Activated naive CD8-positive, alpha-beta T cell treated with anti-CD3 and anti-CD28 coated beads, Interleukin-2, amount 50 U/mL, for 24 hours (primary cell): Measurements from ENCODE around the gene MAGOH.
"Not testable (repeated sequence)": the region's sequence is repeated elsewhere in the genome, so short reads cannot be mapped to it uniquely, and the experiment has no call there.

ENCODE experiments used
- ATAC-seq: fragments of 150-1000 bp; cut with Tn5 transposase; one replicate; pipeline ENCODE4 v1.10.0; 2021
- DNase-seq: peaks from one replicate; pipeline ENCODE4 v3.0.0; 2021
- H3K27ac Mint-ChIP-seq: one replicate; pipeline ENCODE4 v1.8.0; 2021; ENCODE audit warnings: mild to moderate bottlenecking, mixed read lengths
- H3K27me3 Mint-ChIP-seq: one replicate; pipeline ENCODE4 v1.8.0; 2021; ENCODE audit warnings: mixed read lengths
- H3K36me3 Mint-ChIP-seq: one replicate; pipeline ENCODE4 v1.8.0; 2021; ENCODE audit warnings: low read depth, mixed read lengths
- H3K4me1 Mint-ChIP-seq: one replicate; pipeline ENCODE4 v1.8.0; 2021; ENCODE audit warnings: mixed read lengths
- H3K4me3 Mint-ChIP-seq: one replicate; pipeline ENCODE4 v1.8.0; 2021; ENCODE audit warnings: mild to moderate bottlenecking, moderate library complexity, mixed read lengths
- H3K9me3 Mint-ChIP-seq: one replicate; pipeline ENCODE4 v1.8.0; 2021; ENCODE audit warnings: mixed read lengths

Gene MAGOH

GRCh38 chr1:53219711-53220110, 18.6 kb downstream of the MAGOH start:
- Mint-ChIP-seq H3K4me1 (peaks cover 28% of the 10 kb centered on the region), H3K27ac (peak overlapping the region; percentile 95), H3K27me3 (no peaks in the 10 kb centered on the region), H3K36me3 (peaks cover 14% of the 10 kb centered on the region), H3K9me3 (no peaks in the 10 kb centered on the region), H3K4me3 (peak overlapping the region; percentile 90)
- no peak for DNase-seq
- no peak for ATAC-seq

GRCh38 chr1:53218201-53218600, 20.1 kb downstream of the MAGOH start:
- Mint-ChIP-seq H3K4me1 (peaks cover 28% of the 10 kb centered on the region), H3K27ac (peak overlapping the region; percentile 43), H3K27me3 (no peaks in the 10 kb centered on the region), H3K4me3 (peak overlapping the region; percentile 29), H3K9me3 (no peaks in the 10 kb centered on the region), H3K36me3 (peaks cover 22% of the 10 kb centered on the region)
- DNase-seq (no peak), ATAC-seq (no peak)

- DNase-seq, result no peak
- Mint-ChIP-seq H3K9me3 (no peaks in the 10 kb centered on the region), H3K27me3 (no peaks in the 10 kb centered on the region), H3K4me1 (peaks cover 10% of the 10 kb centered on the region), H3K4me3 (no peak overlapping the region), H3K27ac (no peak overlapping the region), H3K36me3 (peaks cover 39% of the 10 kb centered on the region)
- ATAC-seq, result no peak
Observed at GRCh38 chr1:53214376-53214940, 23.9 kb downstream of the MAGOH start.

- no peak for ATAC-seq
- H3K9me3 Mint-ChIP-seq, result peaks cover 8% of the 10 kb centered on the region
- no peak for DNase-seq
- H3K4me3 Mint-ChIP-seq, result no peak overlapping the region
- no peaks in the 10 kb centered on the region for H3K27me3 Mint-ChIP-seq
- no peak overlapping the region for H3K27ac Mint-ChIP-seq
- H3K4me1 Mint-ChIP-seq, result no peaks in the 10 kb centered on the region
- peaks cover 51% of the 10 kb centered on the region for H3K36me3 Mint-ChIP-seq
Observed at GRCh38 chr1:53210954-53211353, 27.4 kb downstream of the MAGOH start.

- H3K4me3 Mint-ChIP-seq, result no peak overlapping the region
- ATAC-seq (no peak), DNase-seq (no peak)
- H3K27ac Mint-ChIP-seq, result no peak overlapping the region
- peaks cover 57% of the 10 kb centered on the region for H3K36me3 Mint-ChIP-seq
- no peaks in the 10 kb centered on the region for H3K27me3 Mint-ChIP-seq
- peaks cover 8% of the 10 kb centered on the region for H3K9me3 Mint-ChIP-seq
- no peaks in the 10 kb centered on the region for H3K4me1 Mint-ChIP-seq
Observed at GRCh38 chr1:53210352-53210751, 28.0 kb downstream of the MAGOH start.

GRCh38 chr1:53207726-53208125, 30.6 kb downstream of the MAGOH start:
- Mint-ChIP-seq H3K27me3 (no peaks in the 10 kb centered on the region), H3K27ac (no peak overlapping the region), H3K4me3 (no peak overlapping the region), H3K4me1 (no peaks in the 10 kb centered on the region), H3K36me3 (peaks cover 71% of the 10 kb centered on the region), H3K9me3 (peaks cover 14% of the 10 kb centered on the region)
- no peak for DNase-seq
- no peak for ATAC-seq

GRCh38 chr1:53206735-53207379, 31.5 kb downstream of the MAGOH start:
- Mint-ChIP-seq H3K4me3 (no peak overlapping the region), H3K4me1 (no peaks in the 10 kb centered on the region), H3K36me3 (peaks cover 75% of the 10 kb centered on the region), H3K27ac (no peak overlapping the region), H3K9me3 (peaks cover 14% of the 10 kb centered on the region), H3K27me3 (no peaks in the 10 kb centered on the region)
- DNase-seq (no peak), ATAC-seq (no peak)

GRCh38 chr1:53206083-53206685, 32.1 kb downstream of the MAGOH start:
- not testable (repeated sequence) for ATAC-seq, H3K4me1 Mint-ChIP-seq, H3K4me3 Mint-ChIP-seq, H3K27me3 Mint-ChIP-seq, H3K27ac Mint-ChIP-seq, DNase-seq
- H3K9me3 Mint-ChIP-seq, result peaks cover 14% of the 10 kb centered on the region
- H3K36me3 Mint-ChIP-seq, result peaks cover 74% of the 10 kb centered on the region

GRCh38 chr1:53205496-53205895, 32.8 kb downstream of the MAGOH start:
- not testable (repeated sequence) for H3K4me3 Mint-ChIP-seq, H3K27me3 Mint-ChIP-seq, ATAC-seq, DNase-seq, H3K27ac Mint-ChIP-seq, H3K4me1 Mint-ChIP-seq
- Mint-ChIP-seq H3K9me3 (peaks cover 14% of the 10 kb centered on the region), H3K36me3 (peaks cover 76% of the 10 kb centered on the region)

- no peak overlapping the region for H3K4me3 Mint-ChIP-seq
- no peak overlapping the region for H3K27ac Mint-ChIP-seq
- peaks cover 5% of the 10 kb centered on the region for H3K4me1 Mint-ChIP-seq
- ATAC-seq (no peak), DNase-seq (no peak)
- peaks cover 64% of the 10 kb centered on the region for H3K36me3 Mint-ChIP-seq
- H3K9me3 Mint-ChIP-seq, result peaks cover 14% of the 10 kb centered on the region
- H3K27me3 Mint-ChIP-seq, result no peaks in the 10 kb centered on the region
Observed at GRCh38 chr1:53203466-53203865, 34.9 kb downstream of the MAGOH start.

GRCh38 chr1:53198241-53198651, 40.1 kb downstream of the MAGOH start:
- no peak for DNase-seq
- peak overlapping the region; percentile 99 for H3K4me3 Mint-ChIP-seq
- no peaks in the 10 kb centered on the region for H3K9me3 Mint-ChIP-seq
- peaks cover 30% of the 10 kb centered on the region for H3K36me3 Mint-ChIP-seq
- ATAC-seq, result no peak
- H3K4me1 Mint-ChIP-seq, result peaks cover 27% of the 10 kb centered on the region
- peak overlapping the region; percentile 95 for H3K27ac Mint-ChIP-seq
- H3K27me3 Mint-ChIP-seq, result no peaks in the 10 kb centered on the region

- ATAC-seq (no peak), DNase-seq (no peak)
- H3K27me3 Mint-ChIP-seq, result no peaks in the 10 kb centered on the region
Observed at GRCh38 chr1:53197291-53198200, 40.8 kb downstream of the MAGOH start.

GRCh38 chr1:53196485-53197290, 41.6 kb downstream of the MAGOH start, which contains the start of gene CPT2:
CPT2 (plus strand) TSS chr1:53196824; CDS start chr1:53196944, 120 bp downstream.
- Mint-ChIP-seq H3K9me3 (no peaks in the 10 kb centered on the region), H3K36me3 (peaks cover 17% of the 10 kb centered on the region), H3K27ac (peak within 1 kb of the TSS; percentile 95), H3K4me3 (peak within 1 kb of the TSS; percentile 99), H3K27me3 (no peaks in the 10 kb centered on the region), H3K4me1 (peaks cover 27% of the 10 kb centered on the region)
- peak; percentile 99 for ATAC-seq
- DNase-seq, result peak; percentile 94

More at GRCh38 chr1:53197291-53198200, 40.8 kb downstream of the MAGOH start:
- Mint-ChIP-seq H3K36me3 (peaks cover 24% of the 10 kb centered on the region), H3K27ac (peak overlapping the region; percentile 95), H3K4me1 (peaks cover 27% of the 10 kb centered on the region), H3K4me3 (peak overlapping the region; percentile 99), H3K9me3 (no peaks in the 10 kb centered on the region)
